Stimulated activated CD4-positive, alpha-beta T cell treated with anti-CD3 and anti-CD28 coated beads, Interleukin-4, amount 100 ng/mL, for 1 hour (primary cell): ENCODE results near the gene KCNK15.
A peak's percentile ranks its signal among the peaks of the same experiment; 100 is the strongest.
"Not testable (repeated sequence)": the region's sequence is repeated elsewhere in the genome, so short reads cannot be mapped to it uniquely, and the experiment has no call there.

Source experiments
- DNase-seq: peaks from one replicate; pipeline ENCODE4 v3.0.0-alpha.2; 2020

KCNK15 gene

GRCh38 chr20:44759595-44759994 is 13.9 kb downstream of the KCNK15 start:
- no peak for DNase-seq

- no peak for DNase-seq
Measured at GRCh38 chr20:44761423-44761822, 15.8 kb downstream of the KCNK15 start.

GRCh38 chr20:44762466-44763140 is 16.9 kb downstream of the KCNK15 start:
- no peak for DNase-seq

- DNase-seq = not testable (repeated sequence)
Measured at GRCh38 chr20:44763798-44764197, 18.1 kb downstream of the KCNK15 start.

GRCh38 chr20:44765091-44765490 is 19.4 kb downstream of the KCNK15 start:
- DNase-seq = no peak

- DNase-seq = no peak
Measured at GRCh38 chr20:44765701-44766347, 20.2 kb downstream of the KCNK15 start.

GRCh38 chr20:44768256-44768655 is 22.6 kb downstream of the KCNK15 start:
- DNase-seq = no peak

GRCh38 chr20:44768854-44769480 is 23.3 kb downstream of the KCNK15 start:
- DNase-seq = no peak

GRCh38 chr20:44769481-44769863 is 23.8 kb downstream of the KCNK15 start:
- DNase-seq = no peak

GRCh38 chr20:44770484-44771171 is 25.0 kb downstream of the KCNK15 start:
- no peak for DNase-seq

- DNase-seq = no peak
Measured at GRCh38 chr20:44771172-44771535, 25.5 kb downstream of the KCNK15 start.

- DNase-seq = no peak
Measured at GRCh38 chr20:44772636-44773035, 27.0 kb downstream of the KCNK15 start.

- no peak for DNase-seq
Measured at GRCh38 chr20:44773070-44773829, 27.6 kb downstream of the KCNK15 start.

GRCh38 chr20:44776980-44777379 is 31.3 kb downstream of the KCNK15 start:
- no peak for DNase-seq

GRCh38 chr20:44780226-44780625 is 34.6 kb downstream of the KCNK15 start:
- DNase-seq = peak; percentile 42

- DNase-seq = no peak
Measured at GRCh38 chr20:44781118-44781517, 35.5 kb downstream of the KCNK15 start.

GRCh38 chr20:44781791-44782190 is 36.1 kb downstream of the KCNK15 start:
- no peak for DNase-seq

- DNase-seq = no peak
Measured at GRCh38 chr20:44784688-44785087, 39.0 kb downstream of the KCNK15 start.

GRCh38 chr20:44785768-44786167 is 40.1 kb downstream of the KCNK15 start:
- DNase-seq = no peak

- DNase-seq = no peak
Measured at GRCh38 chr20:44787299-44787698, 41.6 kb downstream of the KCNK15 start.

- DNase-seq = no peak
Measured at GRCh38 chr20:44788706-44789456, 43.2 kb downstream of the KCNK15 start.
